Stimulated activated CD8-positive, alpha-beta memory T cell treated with anti-CD3 and anti-CD28 coated beads, Interleukin-12 subunit alpha, Interleukin-12 subunit beta, amount 100 ng/mL, for 24 hours (primary cell): ENCODE results near the gene CD40.

Experiments used
- DNase-seq: peaks from one replicate; pipeline ENCODE4 v3.0.0-alpha.2; 2020; ENCODE audit errors: extremely low read depth

The CD40 gene

DNA sequence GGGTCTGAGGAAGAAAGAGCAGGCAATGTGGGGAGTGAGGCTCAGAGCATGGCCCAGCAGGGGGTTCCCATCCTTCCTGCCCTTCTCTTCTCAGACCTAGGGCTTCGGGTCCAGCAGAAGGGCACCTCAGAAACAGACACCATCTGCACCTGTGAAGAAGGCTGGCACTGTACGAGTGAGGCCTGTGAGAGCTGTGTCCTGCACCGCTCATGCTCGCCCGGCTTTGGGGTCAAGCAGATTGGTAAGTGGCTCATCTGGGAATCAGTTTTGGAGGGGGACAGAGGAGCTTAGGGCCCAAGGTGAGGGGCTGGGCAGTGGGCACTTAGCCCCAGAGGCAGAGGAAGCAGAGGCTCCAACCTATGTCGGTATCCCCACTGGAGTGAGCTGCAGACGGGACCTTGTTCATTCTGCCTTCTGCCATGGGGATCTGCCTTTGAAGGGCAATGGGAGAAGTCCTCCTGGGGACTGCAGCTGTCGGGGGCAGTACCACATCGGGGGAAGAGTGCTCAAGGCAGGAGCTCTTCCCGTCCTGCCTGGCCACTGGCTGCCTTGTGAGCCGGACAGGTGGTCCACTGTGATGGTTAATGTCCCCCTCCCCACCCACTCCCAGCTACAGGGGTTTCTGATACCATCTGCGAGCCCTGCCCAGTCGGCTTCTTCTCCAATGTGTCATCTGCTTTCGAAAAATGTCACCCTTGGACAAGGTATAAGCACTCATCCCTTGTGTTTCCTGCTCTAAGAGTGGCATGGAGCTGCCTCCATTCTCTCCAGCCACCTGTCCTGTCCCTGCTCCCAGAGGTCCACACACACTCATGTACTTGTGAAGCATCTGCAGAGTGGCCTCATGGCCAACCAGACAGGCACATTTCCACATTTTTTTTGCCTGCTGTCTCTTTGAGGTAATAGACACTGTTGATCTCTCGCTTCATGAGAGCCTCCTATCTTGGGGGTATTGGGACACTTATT is 4.7 kb downstream of the CD40 start:
- no peak for DNase-seq

DNA sequence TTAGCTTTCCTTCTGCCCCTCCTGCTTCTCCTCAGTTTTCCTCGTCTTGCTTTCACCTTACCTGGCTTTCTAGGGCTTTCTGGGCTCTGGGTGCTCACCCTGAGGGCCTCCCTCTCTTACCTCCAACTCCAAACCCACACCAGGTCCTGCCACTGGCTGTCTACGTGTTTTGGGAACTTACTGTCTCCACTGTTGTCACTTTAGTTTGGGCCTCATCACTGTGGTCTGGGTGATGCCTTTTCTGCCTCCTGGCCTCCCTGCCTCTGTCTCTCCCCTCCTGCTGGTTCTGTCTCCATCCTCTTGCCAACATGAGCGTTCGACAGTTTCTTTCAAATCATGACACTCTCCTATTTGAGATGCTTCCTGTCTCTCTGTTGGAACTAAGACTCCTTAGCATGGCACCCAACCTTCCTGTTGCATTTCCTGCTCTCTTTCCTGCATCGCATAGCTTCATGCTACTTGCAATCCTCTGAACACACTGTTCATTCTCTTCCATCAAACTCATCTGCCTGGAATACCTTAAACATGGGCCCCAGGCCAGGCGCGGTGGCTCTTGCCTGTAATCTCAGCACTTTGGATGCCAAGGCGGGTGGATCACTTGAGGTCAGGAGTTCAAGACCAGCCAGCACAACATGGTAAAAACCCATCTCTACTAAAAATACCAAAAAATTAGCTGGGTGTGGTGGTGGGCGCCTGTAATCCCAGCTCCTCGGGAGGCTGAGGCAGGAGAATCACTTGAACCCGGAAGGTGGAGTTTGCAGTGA is 5.5 kb downstream of the CD40 start:
- no peak for DNase-seq

- DNase-seq, result no peak
Observed at GRCh38 chr20:46126440-46127056, 8.4 kb downstream of the CD40 start.

GRCh38 chr20:46127396-46128010 is 9.4 kb downstream of the CD40 start:
- no peak for DNase-seq

- no peak for DNase-seq
Observed at GRCh38 chr20:46128310-46129151, 10.4 kb downstream of the CD40 start.

GRCh38 chr20:46129955-46130481 is 11.9 kb downstream of the CD40 start:
- DNase-seq, result no peak

GRCh38 chr20:46130534-46130933 is 12.4 kb downstream of the CD40 start:
- no peak for DNase-seq

DNA sequence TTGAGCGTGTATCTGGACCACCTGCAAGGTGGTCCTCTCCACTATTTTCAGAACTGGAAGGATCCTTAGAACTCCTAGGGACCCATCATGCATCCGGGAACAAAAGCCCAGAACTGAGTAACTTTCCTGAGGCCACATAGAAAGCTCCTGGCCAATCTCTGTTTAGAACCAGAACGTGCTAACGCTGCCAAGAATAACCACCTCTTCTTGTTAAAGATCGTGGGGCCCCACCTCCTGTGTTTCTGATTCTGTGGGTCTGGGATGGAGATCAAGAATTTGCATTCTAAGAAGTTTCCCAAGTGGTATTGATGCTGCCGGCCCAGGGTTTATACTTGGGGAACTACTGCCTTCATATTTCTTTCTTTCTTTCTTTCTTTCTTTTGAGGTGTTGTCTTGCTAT is 13.3 kb downstream of the CD40 start:
- no peak for DNase-seq

DNA sequence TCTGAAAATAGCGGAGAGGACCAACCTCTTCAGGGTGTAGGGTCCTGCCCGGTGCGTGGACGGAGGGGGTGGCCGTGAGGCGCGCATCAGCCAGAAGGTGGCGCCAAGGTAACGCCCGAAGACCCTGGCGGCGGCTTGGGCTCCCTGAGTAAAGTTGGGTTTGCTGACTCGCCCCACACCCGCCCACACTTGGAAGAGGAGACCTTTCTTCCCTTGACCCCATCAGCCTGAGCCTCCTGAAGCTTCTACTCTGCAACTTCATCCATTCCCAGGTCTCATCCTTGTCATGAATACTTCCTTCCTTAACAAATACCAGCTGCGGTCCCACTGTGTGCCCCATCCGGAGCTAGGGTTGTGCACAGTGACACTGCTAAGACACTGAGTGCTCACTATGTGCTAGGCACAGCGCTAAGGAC is 14.6 kb downstream of the CD40 start:
- DNase-seq, result peak; percentile 23

- DNase-seq, result no peak
Observed at GRCh38 chr20:46133886-46134654, 16.0 kb downstream of the CD40 start.

GRCh38 chr20:46134716-46135115 is 16.6 kb downstream of the CD40 start:
- DNase-seq, result no peak

- DNase-seq, result no peak
Observed at GRCh38 chr20:46135856-46136633, 17.9 kb downstream of the CD40 start.

GRCh38 chr20:46137816-46138215 is 19.7 kb downstream of the CD40 start:
- no peak for DNase-seq

- DNase-seq, result no peak
Observed at GRCh38 chr20:46139266-46139889, 21.3 kb downstream of the CD40 start.

GRCh38 chr20:46139908-46140482 is 21.9 kb downstream of the CD40 start:
- DNase-seq, result no peak

- no peak for DNase-seq
Observed at GRCh38 chr20:46142124-46142523, 24.0 kb downstream of the CD40 start.

GRCh38 chr20:46144432-46145025 is 26.4 kb downstream of the CD40 start:
- no peak for DNase-seq

- DNase-seq, result no peak
Observed at GRCh38 chr20:46145713-46146112, 27.6 kb downstream of the CD40 start.
